Sigmoid colon (tissue), 7 donors: Measurements from ENCODE around the gene P4HTM. TPM values are rescaled to one million over a fixed set of nuclear protein-coding genes. Genes with fewer than 3 reads are reported as not detected.

ENCODE experiments used
- DNase-seq: peaks from one replicate; pipeline ENCODE4 v3.0.0-alpha.2; 2019
- H3K27ac ChIP-seq, 4 donors: fragments of 200-600 bp; sonication (generic); one replicate each; pipeline ENCODE4 v1.5.1; 2016 to 2019; ENCODE audit warnings: mild to moderate bottlenecking in 1 of 4
- H3K27me3 ChIP-seq, 3 donors: fragments of 200-600 bp; sonication (generic); one replicate each; pipeline ENCODE4 v1.5.1; 2019; ENCODE audit warnings: mild to moderate bottlenecking in 1 of 3
- H3K36me3 ChIP-seq, 4 donors: fragments of 200-600 bp; sonication (generic); one replicate each; pipeline ENCODE4 v1.5.1; 2016 to 2019
- H3K4me1 ChIP-seq, 4 donors: fragments of 200-600 bp; sonication (generic); one replicate each; pipeline ENCODE4 v1.5.1; 2017 to 2019
- H3K4me3 ChIP-seq, 4 donors: fragments of 200-600 bp; sonication (generic); one replicate each; pipeline ENCODE4 v1.5.1; 2017 to 2019; ENCODE audit warnings: mild to moderate bottlenecking in 2 of 4, moderate library complexity in 1 of 4
- H3K9me3 ChIP-seq, 4 donors: fragments of 200-600 bp in 3 of 4; sonication (generic) in 3 of 4; one replicate each; pipeline versions ENCODE4 v1.5.1 to v1.6.1; 2013 to 2019
- EP300 ChIP-seq, 4 donors: sonication (generic); formaldehyde crosslinking; IDR thresholded peaks; one replicate each; pipeline ENCODE4 v1.6.1; 2017; ENCODE audit warnings: antibody characterized with exemption in 4 of 4
- POLR2A ChIP-seq, 2 donors: fragments of 450-650 bp; IDR thresholded peaks; one replicate each; pipeline ENCODE4 v1.6.1; 2016; ENCODE audit warnings: antibody characterized with exemption in 2 of 2, mild to moderate bottlenecking in 2 of 2, moderate library complexity in 2 of 2
- POLR2AphosphoS5 ChIP-seq, 4 donors: sonication (generic); formaldehyde crosslinking; IDR thresholded peaks; one replicate each; pipeline ENCODE4 v1.6.1; 2017; ENCODE audit warnings: antibody characterized with exemption in 4 of 4
- WGBS, 2 donors: extraction: QIAGEN DNeasy Blood & Tissue Kit; methylation state at CpG; one replicate each; pipeline ENCODE4 v1.1.7; 2013; 5-methylcytosine and 5-hydroxymethylcytosine counted together
- intact Hi-C: fragments of 100-400 bp; cut with DNase I; formaldehyde crosslinking; loops from one replicate; pipeline ENCODE4 v1.15.1; 2023
- polyA plus RNA-seq, 3 donors: library from polyadenylated mRNA; stranded (reverse); fragments of 200-250 nt; gene quantifications; one replicate each; pipeline ENCODE4 v1.2.3, GENCODE V29; 2013
- total RNA-seq, 4 donors: library from RNA; depleted of rRNA; stranded (reverse); fragments of >200 nt; gene quantifications; one replicate each; pipeline ENCODE4 v1.1.0, GENCODE V29; 2016
- TF ChIP-seq, protein P1 (sequence below), 4 experiments: fragments of 450-650 bp in 3 of 4; fragments of 200-600 bp in 1 of 4; IDR thresholded peaks; one replicate each; pipeline ENCODE4 v1.5.1; 2016 to 2019; ENCODE audit warnings: antibody characterized with exemption in 4 of 4, mild to moderate bottlenecking in 3 of 4, moderate library complexity in 2 of 4
- donor health status: healthy with polysubstance abuse.
- donor health status: Bipolar disorder and iron deficiency.
- donor health status: healthy.

P4HTM gene
- total and polyA plus RNA-seq, 7 donors, result 5.4 to 41.3 (median 30.9) TPM

DNA sequence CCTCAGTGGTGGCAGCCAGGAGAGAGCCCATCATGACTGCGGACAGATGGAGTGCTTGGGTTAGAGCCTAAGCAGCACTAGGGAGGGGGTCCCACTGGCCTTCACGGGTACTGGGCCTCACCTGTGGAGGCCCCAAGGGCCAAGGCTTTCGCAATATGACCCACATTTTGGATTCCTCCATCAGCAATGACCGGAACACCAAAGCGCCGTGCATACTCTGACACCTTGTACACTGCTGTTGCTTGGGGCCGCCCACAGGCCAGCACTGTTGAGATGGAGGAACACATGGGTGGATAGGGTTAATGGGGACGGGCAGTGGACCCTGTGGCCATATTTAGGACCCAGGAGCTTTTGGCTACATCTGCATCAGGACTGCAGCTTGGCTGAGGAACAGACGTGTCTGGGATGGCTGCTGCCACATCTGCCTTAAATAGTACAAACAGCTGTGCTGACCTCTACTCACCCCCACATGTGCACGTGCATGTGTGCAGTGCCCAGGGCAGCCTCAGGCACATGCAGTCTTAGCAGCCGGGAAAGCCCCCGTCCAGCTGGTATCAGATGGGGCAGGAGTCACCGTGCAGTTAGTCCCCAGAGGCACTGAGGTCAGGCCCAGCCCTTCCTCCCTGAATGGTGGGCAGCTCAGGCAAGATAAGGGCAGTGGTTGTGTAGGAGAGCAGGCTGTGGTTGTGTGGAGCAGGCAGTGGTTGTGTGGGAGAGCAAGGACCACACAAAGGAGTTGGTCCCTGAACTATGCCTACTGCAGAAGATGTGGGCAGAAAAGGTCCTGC, 35.2 kb downstream of the P4HTM start:
- Histone ChIP-seq H3K36me3 (peaks cover 4 to 44% (median 22%) of the 10 kb centered on the region in 4 donors), H3K4me3 (no peak overlapping the region), H3K4me1 (peaks cover 0 to 50% (median 36%) of the 10 kb centered on the region in 4 donors), H3K27ac (no peak overlapping the region), H3K9me3 (no peaks in the 10 kb centered on the region), H3K27me3 (no peaks in the 10 kb centered on the region)
- intact Hi-C loops, result no loop called here
- TF ChIP-seq, protein P1, sequence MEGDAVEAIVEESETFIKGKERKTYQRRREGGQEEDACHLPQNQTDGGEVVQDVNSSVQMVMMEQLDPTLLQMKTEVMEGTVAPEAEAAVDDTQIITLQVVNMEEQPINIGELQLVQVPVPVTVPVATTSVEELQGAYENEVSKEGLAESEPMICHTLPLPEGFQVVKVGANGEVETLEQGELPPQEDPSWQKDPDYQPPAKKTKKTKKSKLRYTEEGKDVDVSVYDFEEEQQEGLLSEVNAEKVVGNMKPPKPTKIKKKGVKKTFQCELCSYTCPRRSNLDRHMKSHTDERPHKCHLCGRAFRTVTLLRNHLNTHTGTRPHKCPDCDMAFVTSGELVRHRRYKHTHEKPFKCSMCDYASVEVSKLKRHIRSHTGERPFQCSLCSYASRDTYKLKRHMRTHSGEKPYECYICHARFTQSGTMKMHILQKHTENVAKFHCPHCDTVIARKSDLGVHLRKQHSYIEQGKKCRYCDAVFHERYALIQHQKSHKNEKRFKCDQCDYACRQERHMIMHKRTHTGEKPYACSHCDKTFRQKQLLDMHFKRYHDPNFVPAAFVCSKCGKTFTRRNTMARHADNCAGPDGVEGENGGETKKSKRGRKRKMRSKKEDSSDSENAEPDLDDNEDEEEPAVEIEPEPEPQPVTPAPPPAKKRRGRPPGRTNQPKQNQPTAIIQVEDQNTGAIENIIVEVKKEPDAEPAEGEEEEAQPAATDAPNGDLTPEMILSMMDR (IDR thresholded peaks at IDR 0.05), result no peak
- TF ChIP-seq EP300 (IDR thresholded peaks at IDR 0.05), result no peak
- no peak for TF ChIP-seq POLR2A (IDR thresholded peaks at IDR 0.05)
- TF ChIP-seq POLR2AphosphoS5 (IDR thresholded peaks at IDR 0.05), result no peak
- 79% methylated on average over 13 of the region's 13 CpGs for WGBS, 2 donors
- DNase-seq, result no peak

DNA sequence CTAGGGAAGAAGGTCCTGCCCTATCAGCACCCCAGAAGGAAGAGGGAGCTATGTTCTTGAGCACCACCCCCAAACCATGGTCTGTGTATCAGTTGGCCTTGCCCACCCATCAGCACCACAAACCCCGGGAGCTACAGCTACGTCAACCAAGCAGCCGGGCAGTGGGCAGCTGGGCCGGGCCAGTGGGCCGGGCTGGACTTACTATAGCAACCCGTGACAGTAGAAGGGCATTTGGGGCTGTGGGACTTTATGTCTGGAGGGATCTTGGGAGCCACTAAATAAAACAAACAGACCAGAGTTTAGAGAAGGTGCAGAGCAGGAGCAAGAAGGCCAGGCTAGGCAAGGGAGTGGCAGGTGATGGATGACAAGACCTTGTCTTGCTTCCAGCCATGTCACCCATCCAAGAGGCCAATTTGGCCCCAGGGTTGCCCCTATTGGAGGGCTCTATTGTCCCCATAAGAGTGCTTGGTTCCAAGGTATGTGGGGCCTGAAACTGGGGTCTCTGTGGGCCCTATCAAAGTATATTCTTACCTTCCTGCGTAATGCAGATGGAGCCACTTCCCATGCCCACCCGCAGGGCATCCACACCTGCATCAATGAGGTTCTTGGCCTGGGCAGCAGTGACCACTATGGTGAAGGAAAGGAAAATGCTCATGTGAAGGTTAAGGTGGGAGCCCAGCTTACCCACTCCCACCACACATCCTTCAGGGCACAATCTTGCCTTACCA, 35.9 kb downstream of the P4HTM start:
- DNase-seq, result no peak
- 91 to 92% methylated on average over 8 of the region's 8 CpGs for WGBS, 2 donors
- Histone ChIP-seq H3K36me3 (peaks cover 4 to 52% (median 24%) of the 10 kb centered on the region in 4 donors), H3K4me1 (peaks cover 0 to 43% (median 30%) of the 10 kb centered on the region in 4 donors), H3K27me3 (no peaks in the 10 kb centered on the region), H3K9me3 (no peaks in the 10 kb centered on the region), H3K27ac (no peak overlapping the region), H3K4me3 (no peak overlapping the region)
- intact Hi-C loops, result no loop called here
- no peak for TF ChIP-seq EP300 (IDR thresholded peaks at IDR 0.05)
- TF ChIP-seq POLR2AphosphoS5 (IDR thresholded peaks at IDR 0.05), result no peak
- no peak for TF ChIP-seq POLR2A (IDR thresholded peaks at IDR 0.05)
- TF ChIP-seq, protein P1 (IDR thresholded peaks at IDR 0.05), result no peak

DNA sequence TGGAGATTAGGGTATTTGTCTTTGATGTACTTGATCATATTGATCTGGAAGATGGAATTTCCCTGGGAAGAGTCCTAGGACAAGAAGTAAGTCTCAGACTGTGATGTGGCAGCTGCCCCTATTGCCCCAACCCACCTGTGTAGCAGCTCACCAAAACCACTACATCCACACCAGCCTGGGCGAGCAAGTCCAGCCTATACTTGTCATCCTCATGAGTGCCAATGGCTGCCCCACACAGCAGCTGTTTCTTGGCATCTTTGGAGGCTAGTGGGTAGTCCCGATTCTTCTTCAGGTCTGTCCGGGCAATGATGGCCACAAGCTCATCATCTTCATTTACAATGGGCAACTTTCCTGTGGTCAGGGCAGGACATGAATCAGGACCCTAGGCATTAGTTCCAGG, 36.5 kb downstream of the P4HTM start:
- WGBS, 2 donors, result 95% methylated on average over 3 of the region's 3 CpGs
- no peak for DNase-seq
- TF ChIP-seq POLR2AphosphoS5 (IDR thresholded peaks at IDR 0.05) (no peak), EP300 (IDR thresholded peaks at IDR 0.05) (no peak), POLR2A (IDR thresholded peaks at IDR 0.05) (no peak)
- TF ChIP-seq, protein P1 (IDR thresholded peaks at IDR 0.05), result no peak
- Histone ChIP-seq H3K27me3 (no peaks in the 10 kb centered on the region), H3K27ac (no peak overlapping the region), H3K9me3 (no peaks in the 10 kb centered on the region), H3K36me3 (peaks cover 9 to 58% (median 30%) of the 10 kb centered on the region in 4 donors), H3K4me1 (peaks cover 0 to 43% (median 29%) of the 10 kb centered on the region in 4 donors), H3K4me3 (no peak overlapping the region)
- intact Hi-C loops, result no loop called here

DNA sequence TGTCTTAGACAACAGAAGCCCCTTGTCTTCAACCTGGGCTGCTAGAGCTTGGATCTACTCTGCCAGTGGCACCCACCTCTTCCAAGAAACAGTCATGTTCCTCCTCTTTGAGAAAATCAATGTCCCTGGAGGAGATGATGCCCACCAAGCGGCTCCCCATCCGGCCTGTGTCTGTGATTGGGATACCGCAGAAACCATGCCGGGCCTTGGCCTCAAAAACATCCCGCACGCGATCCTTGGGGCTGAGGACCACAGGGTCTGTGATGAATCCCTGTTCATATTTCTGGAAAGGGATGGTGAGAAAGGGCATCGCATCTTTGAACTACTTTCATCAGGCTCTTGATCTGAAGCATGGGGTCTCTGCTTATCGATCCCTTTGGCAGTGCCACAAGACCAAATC, 37.6 kb downstream of the P4HTM start:
- WGBS, 2 donors, result 97% methylated on average over 9 of the region's 9 CpGs
- peak overlapping the region in 3 of 4 donors; percentile 94 to 98 (median 94) for H3K27ac ChIP-seq
- intact Hi-C loops, result loop anchor here (2.0 kb wide), 1 partner anchor 39 kb away; no protein-coding TSS in a partner anchor

More for the DNA sequence above, 37.6 kb downstream of the P4HTM start:
- Histone ChIP-seq H3K36me3 (peaks cover 18 to 69% (median 41%) of the 10 kb centered on the region in 4 donors), H3K9me3 (no peaks in the 10 kb centered on the region), H3K27me3 (no peaks in the 10 kb centered on the region), H3K4me3 (no peak overlapping the region), H3K4me1 (peaks cover 0 to 43% (median 27%) of the 10 kb centered on the region in 4 donors)
- TF ChIP-seq EP300 (IDR thresholded peaks at IDR 0.05), result no peak
- TF ChIP-seq, protein P1 (IDR thresholded peaks at IDR 0.05), result no peak
- TF ChIP-seq POLR2A (IDR thresholded peaks at IDR 0.05), result no peak
- no peak for TF ChIP-seq POLR2AphosphoS5 (IDR thresholded peaks at IDR 0.05)
- DNase-seq, result no peak
